GM12873 (cell line): Measurements from ENCODE around the gene LGALS16.

Experiments used
- TF ChIP-seq, protein P1 (sequence below): IDR thresholded peaks from 2 replicates; pipeline ENCODE4 v1.5.1; 2012; ENCODE audit warnings: low read depth, mild to moderate bottlenecking, moderate library complexity, low read length, control low read depth; ENCODE audit not compliant: insufficient read depth; ENCODE audit errors: missing control alignments

LGALS16 gene

DNA sequence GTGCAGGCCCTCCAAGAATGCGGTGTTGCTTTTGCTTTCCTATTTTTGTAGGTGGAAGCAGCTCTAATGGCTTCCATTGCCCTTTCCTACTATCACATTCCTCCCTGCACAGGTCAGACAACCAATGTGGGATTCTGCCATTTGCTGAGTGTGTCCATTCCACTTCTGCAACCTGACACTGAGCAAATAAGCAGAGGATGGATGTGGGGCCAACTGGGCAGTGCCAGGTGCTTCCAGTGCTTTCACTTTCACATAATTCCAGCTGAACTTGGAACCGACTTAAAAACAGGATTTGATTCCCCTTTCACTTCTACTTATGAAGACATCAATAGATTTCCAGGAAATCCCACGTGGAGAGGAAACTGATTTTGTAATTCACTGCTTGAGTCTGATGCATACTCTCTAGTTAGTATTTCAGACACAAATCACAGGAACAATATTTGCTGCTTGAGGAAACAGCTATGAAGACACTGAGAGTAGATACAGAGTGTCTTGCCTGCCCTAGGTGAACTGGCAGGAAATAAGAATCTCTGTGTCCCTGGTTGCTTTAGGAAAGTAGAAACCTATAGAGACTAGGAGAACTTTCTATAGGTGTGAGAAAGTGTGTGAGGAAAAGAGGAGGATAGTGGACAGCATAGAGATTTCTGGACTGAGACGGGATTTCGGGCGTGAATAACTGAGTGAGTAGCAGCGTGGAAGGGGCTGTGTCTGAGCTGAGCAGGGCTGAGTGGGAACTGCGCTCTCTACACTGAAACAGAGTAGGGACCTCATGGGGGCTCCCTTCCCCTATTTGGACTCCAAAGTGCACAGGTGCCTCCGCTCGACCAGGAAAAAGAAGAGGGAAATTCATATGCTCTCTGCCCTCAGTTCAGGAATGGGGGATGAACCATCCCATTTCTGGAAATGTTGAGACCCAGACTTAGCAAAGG, 22.5 kb downstream of the LGALS16 start:
- TF ChIP-seq, protein P1, sequence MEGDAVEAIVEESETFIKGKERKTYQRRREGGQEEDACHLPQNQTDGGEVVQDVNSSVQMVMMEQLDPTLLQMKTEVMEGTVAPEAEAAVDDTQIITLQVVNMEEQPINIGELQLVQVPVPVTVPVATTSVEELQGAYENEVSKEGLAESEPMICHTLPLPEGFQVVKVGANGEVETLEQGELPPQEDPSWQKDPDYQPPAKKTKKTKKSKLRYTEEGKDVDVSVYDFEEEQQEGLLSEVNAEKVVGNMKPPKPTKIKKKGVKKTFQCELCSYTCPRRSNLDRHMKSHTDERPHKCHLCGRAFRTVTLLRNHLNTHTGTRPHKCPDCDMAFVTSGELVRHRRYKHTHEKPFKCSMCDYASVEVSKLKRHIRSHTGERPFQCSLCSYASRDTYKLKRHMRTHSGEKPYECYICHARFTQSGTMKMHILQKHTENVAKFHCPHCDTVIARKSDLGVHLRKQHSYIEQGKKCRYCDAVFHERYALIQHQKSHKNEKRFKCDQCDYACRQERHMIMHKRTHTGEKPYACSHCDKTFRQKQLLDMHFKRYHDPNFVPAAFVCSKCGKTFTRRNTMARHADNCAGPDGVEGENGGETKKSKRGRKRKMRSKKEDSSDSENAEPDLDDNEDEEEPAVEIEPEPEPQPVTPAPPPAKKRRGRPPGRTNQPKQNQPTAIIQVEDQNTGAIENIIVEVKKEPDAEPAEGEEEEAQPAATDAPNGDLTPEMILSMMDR, result no peak

DNA sequence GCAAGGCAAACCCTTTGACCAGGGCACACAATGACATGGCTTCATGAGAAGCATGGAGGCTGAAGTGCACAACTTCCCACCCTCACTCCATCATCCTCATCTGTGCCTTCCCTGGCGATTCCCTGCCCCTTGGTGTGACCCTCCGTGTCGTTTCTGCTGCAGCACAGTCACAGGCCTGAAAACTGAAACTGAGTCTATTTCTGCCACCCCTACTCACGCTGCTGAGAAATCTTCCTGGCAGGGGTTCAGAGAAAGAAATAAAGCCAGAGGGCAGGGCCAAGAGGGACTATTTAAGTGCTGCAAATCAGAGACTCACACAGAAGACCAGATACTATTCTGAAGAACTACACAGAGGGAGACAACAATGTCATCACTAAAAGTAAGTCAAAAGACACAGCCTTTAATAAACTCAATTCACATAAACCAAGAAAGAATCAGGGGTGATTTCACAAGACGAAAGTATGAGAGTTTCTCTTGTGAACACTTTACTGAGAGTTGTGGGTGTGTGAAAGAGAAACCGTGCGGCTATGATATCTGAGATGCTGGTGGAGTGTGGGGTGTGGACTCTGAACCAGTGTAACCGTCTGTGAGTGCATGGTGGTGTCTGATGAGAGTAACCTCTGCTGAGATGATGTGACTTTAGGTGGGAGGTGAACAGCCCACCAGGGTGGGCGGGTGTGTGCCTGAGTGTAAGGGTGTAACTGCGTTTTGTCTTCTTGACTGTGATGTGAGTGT, 23.5 kb downstream of the LGALS16 start:
- TF ChIP-seq, protein P1, result no peak

DNA sequence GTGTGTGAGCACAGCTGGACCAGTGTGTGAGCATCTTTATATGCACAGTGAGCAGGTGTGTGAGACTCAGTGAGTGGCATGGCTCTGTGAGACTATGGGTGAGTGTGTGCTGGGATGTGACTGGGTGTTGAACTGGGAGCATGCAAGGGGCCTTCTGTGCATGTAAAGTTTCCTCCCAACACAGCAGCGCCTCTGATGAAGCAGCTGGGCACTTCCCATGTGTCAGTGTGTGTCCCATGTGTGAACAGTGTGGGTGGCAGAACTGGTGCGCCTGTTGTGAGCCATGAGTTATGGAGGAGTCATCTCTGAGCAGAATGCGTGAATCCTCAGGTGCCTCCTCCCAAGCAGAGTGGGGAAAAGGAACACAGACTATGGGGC, 24.1 kb downstream of the LGALS16 start:
- TF ChIP-seq, protein P1, result no peak

DNA sequence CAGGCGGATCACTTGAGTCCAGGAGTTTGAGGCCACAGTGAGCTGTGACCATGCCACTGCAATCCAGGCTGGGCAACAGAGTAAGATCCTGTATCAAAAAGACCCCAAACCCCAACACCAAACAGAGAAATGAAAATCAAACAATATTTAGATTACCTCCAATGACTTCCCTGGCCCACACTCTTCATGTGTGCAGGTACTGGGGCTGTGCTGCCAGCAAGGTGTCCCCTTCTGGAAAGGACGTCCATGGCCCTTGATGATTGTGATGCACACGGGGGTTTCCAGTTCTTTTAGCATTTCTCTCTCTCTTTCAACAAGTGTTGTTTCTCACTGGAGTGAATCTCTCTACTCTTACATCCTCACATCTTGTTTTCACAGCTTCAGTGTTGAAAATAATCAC, 24.9 kb downstream of the LGALS16 start:
- TF ChIP-seq, protein P1, result no peak

DNA sequence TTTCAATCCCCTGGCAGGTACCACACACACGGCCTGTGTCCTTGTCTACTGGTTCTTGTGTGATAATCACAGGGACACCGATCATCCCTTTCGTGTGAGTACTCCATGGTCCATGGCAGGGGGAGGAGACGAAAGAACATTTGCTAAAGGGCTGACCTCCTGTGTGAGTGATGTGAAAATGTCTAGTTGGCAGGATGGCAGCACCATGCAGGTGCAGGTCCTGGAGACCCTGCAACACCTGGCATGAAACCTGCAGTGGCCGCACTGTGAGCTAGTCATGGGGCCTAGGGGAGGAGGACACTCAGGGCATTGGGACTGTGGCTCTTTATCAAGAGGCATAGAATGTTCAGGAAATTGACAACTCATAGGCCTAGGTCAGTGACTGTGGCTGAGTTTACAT, 25.7 kb downstream of the LGALS16 start:
- TF ChIP-seq, protein P1, result no peak

DNA sequence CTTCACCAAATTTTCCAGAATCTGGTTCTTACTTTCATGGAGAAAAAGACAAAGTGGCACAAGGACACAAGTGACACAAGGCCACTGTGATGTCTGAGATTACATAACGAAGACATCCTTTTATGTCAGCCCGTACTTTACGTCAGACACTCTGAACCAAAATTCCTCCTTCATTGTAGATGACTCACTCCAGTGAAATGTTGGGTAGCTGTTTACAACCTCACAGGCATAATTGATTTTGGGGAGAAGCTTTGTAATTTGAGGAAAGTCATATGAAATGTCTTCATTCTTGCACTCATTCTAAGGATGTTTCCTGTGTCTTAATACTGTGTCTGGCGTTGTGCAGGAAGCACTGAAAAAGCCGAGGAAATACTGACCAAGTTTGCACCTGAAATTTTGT, 28.6 kb downstream of the LGALS16 start:
- TF ChIP-seq, protein P1, result no peak

DNA sequence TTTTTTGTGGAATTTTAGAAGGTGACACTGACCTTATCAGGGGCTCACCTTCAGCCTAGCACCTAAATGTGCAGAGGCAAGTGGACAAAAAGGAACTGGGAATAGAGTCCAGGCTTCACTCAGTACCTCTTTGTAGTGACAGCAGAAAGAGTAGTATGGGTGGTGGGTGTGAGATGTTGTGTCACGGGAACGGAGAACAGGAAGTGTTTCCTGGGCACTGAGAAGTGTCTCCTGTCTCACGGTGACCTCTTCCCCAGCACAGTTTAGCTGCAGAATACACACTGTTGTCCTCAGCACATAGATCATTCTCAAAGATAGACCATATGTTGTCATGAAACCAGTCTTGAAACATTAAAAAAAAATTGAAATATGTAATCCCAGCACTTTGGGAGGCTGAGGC, 31.0 kb downstream of the LGALS16 start:
- TF ChIP-seq, protein P1, result no peak
